NCI-H82 treated with DMSO at 0.1 percent for 48 hours (cell line): ENCODE measurements around the gene BAZ1B.
"Not testable (repeated sequence)": the region's sequence is repeated elsewhere in the genome, so short reads cannot be mapped to it uniquely, and the experiment has no call there.

Experiments
- DNase-seq: peaks from one replicate; lab custom pipeline; 2025; ENCODE audit not compliant: unreplicated experiment; lab: John Stamatoyannopoulos, UW

The BAZ1B gene

GRCh38 chr7:73507556-73507955 lies 14.5 kb downstream of the BAZ1B start:
- no peak for DNase-seq

- no peak for DNase-seq
Observed at GRCh38 chr7:73504920-73505319, 17.2 kb downstream of the BAZ1B start.

- DNase-seq, result peak; percentile 12
Observed at GRCh38 chr7:73504017-73504416, 18.1 kb downstream of the BAZ1B start.

- no peak for DNase-seq
Observed at GRCh38 chr7:73503229-73503628, 18.9 kb downstream of the BAZ1B start.

- DNase-seq, result no peak
Observed at GRCh38 chr7:73496626-73497025, 25.5 kb downstream of the BAZ1B start.

GRCh38 chr7:73495507-73495906 lies 26.6 kb downstream of the BAZ1B start:
- not testable (repeated sequence) for DNase-seq

GRCh38 chr7:73489976-73490375 lies 32.1 kb downstream of the BAZ1B start:
- DNase-seq, result no peak

GRCh38 chr7:73487486-73487885 lies 34.6 kb downstream of the BAZ1B start:
- DNase-seq, result no peak

- DNase-seq, result no peak
Observed at GRCh38 chr7:73483171-73483570, 38.9 kb downstream of the BAZ1B start.

GRCh38 chr7:73482746-73483145 lies 39.3 kb downstream of the BAZ1B start:
- DNase-seq, result peak; percentile 91

- not testable (repeated sequence) for DNase-seq
Observed at GRCh38 chr7:73481521-73481920, 40.6 kb downstream of the BAZ1B start.

GRCh38 chr7:73478549-73478948 lies 43.5 kb downstream of the BAZ1B start:
- no peak for DNase-seq

GRCh38 chr7:73477376-73477775 lies 44.7 kb downstream of the BAZ1B start:
- no peak for DNase-seq

- DNase-seq, result no peak
Observed at GRCh38 chr7:73470208-73470607, 51.9 kb downstream of the BAZ1B start.

GRCh38 chr7:73467046-73467445 lies 55.0 kb downstream of the BAZ1B start:
- not testable (repeated sequence) for DNase-seq

GRCh38 chr7:73466112-73466511 lies 56.0 kb downstream of the BAZ1B start:
- DNase-seq, result no peak

GRCh38 chr7:73463966-73464365 lies 58.1 kb downstream of the BAZ1B start:
- no peak for DNase-seq

- DNase-seq, result no peak
Observed at GRCh38 chr7:73463260-73463659, 58.8 kb downstream of the BAZ1B start.

- DNase-seq, result no peak
Observed at GRCh38 chr7:73461782-73462285, 60.3 kb downstream of the BAZ1B start.

- no peak for DNase-seq
Observed at GRCh38 chr7:73454424-73454823, 67.7 kb downstream of the BAZ1B start.

- DNase-seq, result no peak
Observed at GRCh38 chr7:73452999-73453635, 69.0 kb downstream of the BAZ1B start.

GRCh38 chr7:73451780-73452398 lies 70.2 kb downstream of the BAZ1B start:
- peak; percentile 26 for DNase-seq

- no peak for DNase-seq
Observed at GRCh38 chr7:73449422-73449821, 72.7 kb downstream of the BAZ1B start.
